ENCODE results near the gene ECSCR. TPM values are rescaled to one million over a fixed set of nuclear protein-coding genes. Genes with fewer than 3 reads are reported as not detected.

Gene ECSCR
- total and polyA plus RNA-seq, 2 donors (not counting 1 experiment from before 2014, with no cell fraction given): not detected

DNA sequence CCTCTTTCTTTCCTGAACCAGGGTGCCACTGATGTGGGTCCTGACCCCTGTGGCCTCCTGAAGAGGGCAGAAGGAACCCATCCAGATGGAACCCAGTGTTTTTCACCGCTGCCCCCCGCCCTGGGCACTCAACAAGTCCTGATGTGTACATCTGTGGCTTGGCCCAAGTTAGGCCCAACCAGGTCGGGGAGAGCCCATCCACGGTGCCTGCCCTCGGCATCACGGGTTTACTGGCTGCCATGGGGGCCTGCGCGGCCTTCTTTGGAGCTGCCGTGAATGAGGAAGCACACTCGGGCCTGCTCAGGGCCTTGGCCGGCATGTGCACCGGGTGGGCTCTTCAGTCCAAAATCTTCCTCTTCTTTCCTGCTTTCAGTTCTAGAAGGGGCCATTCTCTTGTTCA lies 5.8 kb downstream of the ECSCR start:
- peaks cover 20% of the 10 kb centered on the region for H3K4me1 Mint-ChIP-seq
- H3K27ac ChIP-seq (ENCODE audit: low read length in 2 of 2): no peak overlapping the region
- no peaks in the 10 kb centered on the region for H3K9me3 Mint-ChIP-seq (ENCODE audit: insufficient read depth)
- no peak overlapping the region for H3K4me3 Mint-ChIP-seq
- no peak overlapping the region for H3K4me2 ChIP-seq (replicated peaks; ENCODE audit: low read depth, low read length, poor library complexity, severe bottlenecking)
- DNase-seq (no peak), ATAC-seq (ENCODE audit: low read depth) (no peak)
- 98% methylated on average over 12 of the region's 12 CpGs for WGBS (ENCODE audit: insufficient coverage)
- no peaks in the 10 kb centered on the region for H4K20me1 ChIP-seq (ENCODE audit: control insufficient read depth, insufficient read depth, low read length, poor library complexity, severe bottlenecking)
- H2AFZ ChIP-seq (ENCODE audit: insufficient read depth, low read depth, low read length, poor library complexity, severe bottlenecking): no peak overlapping the region
- H3K4me3 ChIP-seq (ENCODE audit: control extremely low read depth in 1 of 5, extremely low read depth in 1 of 5, insufficient read depth in 1 of 5, low read depth in 2 of 5, low read length in 4 of 5): no peak overlapping the region
- no peak overlapping the region for H3K9ac ChIP-seq (ENCODE audit: low read length)
- H3K9me3 ChIP-seq (ENCODE audit: control extremely low read depth in 1 of 3, control insufficient read depth in 2 of 3, insufficient read depth in 1 of 3, low read length in 2 of 3): no peaks in the 10 kb centered on the region
- H3K27me3 ChIP-seq (replicated peaks in 1 of 4; ENCODE audit: control extremely low read depth in 1 of 4, control insufficient read depth in 3 of 4, insufficient read depth in 4 of 4, low read length in 3 of 4): no peaks in the 10 kb centered on the region
- no peak for TF ChIP-seq EZH2 (IDR thresholded peaks at IDR 0.05; ENCODE audit: borderline replicate concordance, insufficient read depth, low read depth, low read length, poor library complexity, severe bottlenecking)
- TF ChIP-seq, protein P1, sequence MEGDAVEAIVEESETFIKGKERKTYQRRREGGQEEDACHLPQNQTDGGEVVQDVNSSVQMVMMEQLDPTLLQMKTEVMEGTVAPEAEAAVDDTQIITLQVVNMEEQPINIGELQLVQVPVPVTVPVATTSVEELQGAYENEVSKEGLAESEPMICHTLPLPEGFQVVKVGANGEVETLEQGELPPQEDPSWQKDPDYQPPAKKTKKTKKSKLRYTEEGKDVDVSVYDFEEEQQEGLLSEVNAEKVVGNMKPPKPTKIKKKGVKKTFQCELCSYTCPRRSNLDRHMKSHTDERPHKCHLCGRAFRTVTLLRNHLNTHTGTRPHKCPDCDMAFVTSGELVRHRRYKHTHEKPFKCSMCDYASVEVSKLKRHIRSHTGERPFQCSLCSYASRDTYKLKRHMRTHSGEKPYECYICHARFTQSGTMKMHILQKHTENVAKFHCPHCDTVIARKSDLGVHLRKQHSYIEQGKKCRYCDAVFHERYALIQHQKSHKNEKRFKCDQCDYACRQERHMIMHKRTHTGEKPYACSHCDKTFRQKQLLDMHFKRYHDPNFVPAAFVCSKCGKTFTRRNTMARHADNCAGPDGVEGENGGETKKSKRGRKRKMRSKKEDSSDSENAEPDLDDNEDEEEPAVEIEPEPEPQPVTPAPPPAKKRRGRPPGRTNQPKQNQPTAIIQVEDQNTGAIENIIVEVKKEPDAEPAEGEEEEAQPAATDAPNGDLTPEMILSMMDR (IDR thresholded peaks at IDR 0.05): no peak
- H3K36me3 ChIP-seq (replicated peaks in 1 of 2; ENCODE audit: control extremely low read depth in 1 of 2, control insufficient read depth in 1 of 2, extremely low read depth in 1 of 2, insufficient read depth in 2 of 2, low read length in 1 of 2): no peaks in the 10 kb centered on the region
- ChIA-PET POLR2A (no interaction called here), CTCF (no interaction called here)
- peaks cover 10 to 19% of the 10 kb centered on the region in 2 donors for H3K4me1 ChIP-seq (ENCODE audit: control insufficient read depth in 2 of 2, insufficient read depth in 2 of 2, low read length in 2 of 2)
- no peaks in the 10 kb centered on the region for H3K79me2 ChIP-seq (ENCODE audit: control insufficient read depth, insufficient read depth, low read length)
- intact Hi-C loops (cut with micrococcal nuclease): no loop called here
- H3K27me3 Mint-ChIP-seq: no peaks in the 10 kb centered on the region
- H3K27ac Mint-ChIP-seq: no peak overlapping the region

DNA sequence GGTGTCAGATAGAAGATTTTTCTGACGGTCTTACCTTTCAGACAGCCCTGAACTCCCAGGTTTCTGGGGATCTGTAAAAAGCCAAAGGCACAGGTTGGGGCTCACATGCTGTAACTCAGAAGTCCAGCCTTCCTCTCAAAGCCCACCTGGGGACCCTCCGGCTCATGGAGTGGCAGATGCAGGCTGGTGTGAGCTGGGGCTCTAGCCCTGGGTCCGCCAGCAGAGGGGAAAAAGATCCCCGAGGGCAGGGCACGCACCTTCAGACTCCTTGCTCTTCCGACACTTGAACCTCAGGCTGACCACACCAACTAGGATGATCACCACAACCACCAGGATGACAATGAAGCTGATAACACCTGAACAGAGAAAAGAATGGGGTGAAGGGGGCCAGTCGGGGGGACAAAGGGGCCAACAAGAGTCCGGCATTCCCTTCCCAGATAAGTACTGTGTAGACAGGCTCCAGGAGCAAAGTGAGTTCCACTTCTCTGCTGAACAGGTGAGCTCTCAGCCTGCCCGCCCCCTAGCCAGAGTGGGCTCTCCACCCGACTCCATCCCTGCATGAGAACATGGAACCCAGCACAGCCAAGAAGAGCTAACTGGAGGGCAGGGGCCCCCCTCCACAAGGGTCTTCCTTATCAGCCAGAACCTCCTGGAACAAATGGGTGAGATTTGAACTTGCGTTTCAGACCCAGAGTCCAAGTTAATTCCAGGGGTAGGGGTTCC lies 7.8 kb downstream of the ECSCR start:
- WGBS (ENCODE audit: insufficient coverage): 80% methylated on average over 6 of the region's 11 CpGs
- intact Hi-C loops (cut with micrococcal nuclease): no loop called here
- H3K27me3 Mint-ChIP-seq: no peaks in the 10 kb centered on the region
- H3K9me3 Mint-ChIP-seq (ENCODE audit: insufficient read depth): no peaks in the 10 kb centered on the region
- no peak overlapping the region for H3K9ac ChIP-seq (ENCODE audit: low read length)
- no peak overlapping the region for H3K27ac Mint-ChIP-seq
- H3K79me2 ChIP-seq (ENCODE audit: control insufficient read depth, insufficient read depth, low read length): no peaks in the 10 kb centered on the region
- ChIA-PET CTCF (no interaction called here), POLR2A (no interaction called here)
- H3K9me3 ChIP-seq (ENCODE audit: control extremely low read depth in 1 of 3, control insufficient read depth in 2 of 3, insufficient read depth in 1 of 3, low read length in 2 of 3): no peaks in the 10 kb centered on the region
- H3K4me1 ChIP-seq (ENCODE audit: control insufficient read depth in 2 of 2, insufficient read depth in 2 of 2, low read length in 2 of 2): peaks cover 10 to 19% of the 10 kb centered on the region in 2 donors
- H4K20me1 ChIP-seq (ENCODE audit: control insufficient read depth, insufficient read depth, low read length, poor library complexity, severe bottlenecking): no peaks in the 10 kb centered on the region
- no peaks in the 10 kb centered on the region for H3K27me3 ChIP-seq (replicated peaks in 1 of 4; ENCODE audit: control extremely low read depth in 1 of 4, control insufficient read depth in 3 of 4, insufficient read depth in 4 of 4, low read length in 3 of 4)
- H3K4me3 Mint-ChIP-seq: no peak overlapping the region
- H3K27ac ChIP-seq (ENCODE audit: low read length in 2 of 2): no peak overlapping the region
- ATAC-seq (ENCODE audit: low read depth) (no peak), DNase-seq (no peak)
- TF ChIP-seq, protein P1 (IDR thresholded peaks at IDR 0.05): no peak
- no peak for TF ChIP-seq EZH2 (IDR thresholded peaks at IDR 0.05; ENCODE audit: borderline replicate concordance, insufficient read depth, low read depth, low read length, poor library complexity, severe bottlenecking)
- peaks cover 20% of the 10 kb centered on the region for H3K4me1 Mint-ChIP-seq
- H3K4me2 ChIP-seq (replicated peaks; ENCODE audit: low read depth, low read length, poor library complexity, severe bottlenecking): peak overlapping the region; percentile 31
- no peak overlapping the region for H3K4me3 ChIP-seq (ENCODE audit: control extremely low read depth in 1 of 5, extremely low read depth in 1 of 5, insufficient read depth in 1 of 5, low read depth in 2 of 5, low read length in 4 of 5)
- H2AFZ ChIP-seq (ENCODE audit: insufficient read depth, low read depth, low read length, poor library complexity, severe bottlenecking): no peak overlapping the region
- H3K36me3 ChIP-seq (replicated peaks in 1 of 2; ENCODE audit: control extremely low read depth in 1 of 2, control insufficient read depth in 1 of 2, extremely low read depth in 1 of 2, insufficient read depth in 2 of 2, low read length in 1 of 2): no peaks in the 10 kb centered on the region

Measured in B cell (primary cell).